ENCODE measurements around the gene MTRR.

The MTRR gene

GRCh38 chr5:7856855-7857254 lies 12.1 kb upstream of the MTRR start:
- DNase-seq (ENCODE audit: low read depth in 1 of 2, low spot score in 1 of 2): no peak

GRCh38 chr5:7857361-7857760 lies 11.6 kb upstream of the MTRR start:
- no peak for DNase-seq (ENCODE audit: low read depth in 1 of 2, low spot score in 1 of 2)

DNA sequence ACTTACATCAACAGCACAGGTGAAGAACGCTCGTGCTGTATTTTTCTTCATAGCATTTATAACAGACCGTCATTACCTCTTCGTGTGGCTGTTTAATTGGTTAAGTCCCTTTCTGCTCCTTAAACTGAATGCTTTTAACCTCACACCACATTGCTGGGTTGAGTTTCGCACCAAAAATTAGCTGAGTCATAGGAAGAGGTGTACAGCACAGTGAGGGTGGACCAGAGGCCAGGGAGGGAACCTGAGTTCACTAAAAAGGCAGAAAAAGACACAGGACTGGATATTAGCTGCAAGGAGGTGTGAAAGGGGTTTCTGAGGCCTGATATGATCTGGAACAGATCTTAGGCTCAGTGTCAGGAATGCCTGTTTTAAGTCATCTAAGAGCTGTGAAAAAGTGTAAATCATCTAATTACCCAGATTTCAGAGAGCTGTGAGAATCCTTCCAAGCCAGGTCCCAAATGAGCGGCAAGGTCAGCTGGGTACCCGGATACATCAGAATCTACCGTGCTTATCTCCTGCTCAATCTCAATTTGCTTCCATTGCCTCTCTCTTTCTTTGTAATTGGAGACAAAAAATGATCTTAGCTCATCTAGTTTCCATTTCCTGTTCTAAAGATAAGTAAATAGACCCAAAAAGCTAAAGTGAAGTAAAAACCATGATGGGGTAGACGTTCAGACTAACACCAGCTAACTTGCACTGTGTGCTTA lies 10.9 kb upstream of the MTRR start:
- DNase-seq (ENCODE audit: low read depth in 1 of 2, low spot score in 1 of 2): no peak

DNA sequence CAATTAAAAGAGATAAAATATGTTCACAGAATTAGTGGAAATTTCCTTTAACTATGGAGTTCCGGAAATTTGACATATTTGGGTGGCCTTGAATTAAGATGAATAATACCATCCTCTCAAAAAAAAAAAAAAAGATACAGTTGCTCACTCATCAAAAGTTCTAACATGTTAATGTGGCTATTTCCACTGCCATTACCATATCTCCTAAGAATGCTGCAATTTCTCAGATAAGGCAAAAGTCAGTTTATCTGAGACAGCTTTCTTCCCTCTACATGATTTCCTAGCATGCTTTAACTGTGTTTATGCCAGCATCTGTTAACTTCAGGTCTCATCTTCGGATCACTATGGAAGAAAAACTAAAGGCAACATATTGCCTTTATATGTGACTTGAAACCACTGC lies 2.8 kb upstream of the MTRR start:
- DNase-seq (ENCODE audit: low read depth in 1 of 2, low spot score in 1 of 2): no peak

- no peak for DNase-seq (ENCODE audit: low read depth in 1 of 2, low spot score in 1 of 2)
Measured at GRCh38 chr5:7867260-7867659, 1.7 kb upstream of the MTRR start.

DNA sequence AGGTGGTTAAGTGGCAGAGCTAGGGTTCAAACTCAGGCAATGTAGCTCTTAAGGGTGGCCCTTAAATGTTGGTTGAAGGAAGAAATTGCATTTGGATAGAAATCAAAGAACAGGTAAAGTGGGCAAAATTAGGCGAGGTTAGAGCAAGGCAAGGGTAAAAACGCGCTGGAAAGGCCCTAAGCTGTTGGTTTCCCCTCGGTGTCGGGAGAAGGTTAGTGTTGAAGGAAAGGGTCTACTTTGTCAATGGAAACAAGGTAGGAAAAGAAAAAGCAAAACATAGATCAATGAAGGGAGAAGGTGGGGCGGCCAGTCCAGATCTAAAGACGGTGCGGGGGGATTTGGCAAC lies 548 bp upstream of the MTRR start:
- DNase-seq (ENCODE audit: low read depth in 1 of 2, low spot score in 1 of 2): no peak

DNA sequence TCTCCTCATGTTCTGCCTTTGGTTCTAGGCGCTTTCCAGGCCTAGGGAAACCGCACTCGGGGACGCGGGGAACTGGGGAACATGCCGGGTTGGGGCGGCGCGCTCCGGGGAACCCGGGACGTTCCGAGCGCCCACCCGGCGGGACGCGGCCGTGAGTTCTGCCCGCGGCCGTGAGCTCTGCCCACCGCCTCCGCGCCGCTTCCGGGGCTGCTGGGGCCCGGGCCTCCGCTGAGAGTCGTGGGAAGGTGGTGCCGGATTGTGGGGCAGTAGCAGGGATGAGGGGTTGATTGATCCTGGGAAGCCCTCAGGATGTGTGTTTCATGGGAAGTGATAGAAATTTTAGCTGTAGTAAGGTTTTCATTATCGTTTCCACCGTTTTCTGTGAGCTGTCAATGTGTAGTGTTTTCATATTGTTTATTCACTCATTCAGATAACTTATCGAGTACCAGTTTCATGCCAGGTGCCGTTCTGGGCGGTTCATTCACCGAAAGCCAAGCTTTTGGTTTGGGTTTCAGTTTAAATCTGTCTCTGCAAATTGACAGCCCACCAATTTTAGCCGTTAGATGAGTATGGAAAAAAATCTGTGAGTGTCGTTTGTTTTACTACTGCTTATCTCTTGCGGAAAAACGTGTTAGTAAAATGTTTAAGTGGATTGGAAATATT lies 657 bp downstream of the MTRR start:
- DNase-seq (ENCODE audit: low read depth in 1 of 2, low spot score in 1 of 2): no peak

- DNase-seq (ENCODE audit: low read depth in 1 of 2, low spot score in 1 of 2): no peak
Measured at GRCh38 chr5:7871653-7872052, 2.7 kb downstream of the MTRR start.

GRCh38 chr5:7872517-7873130 lies 3.7 kb downstream of the MTRR start:
- DNase-seq (ENCODE audit: low read depth in 1 of 2, low spot score in 1 of 2): no peak

DNA sequence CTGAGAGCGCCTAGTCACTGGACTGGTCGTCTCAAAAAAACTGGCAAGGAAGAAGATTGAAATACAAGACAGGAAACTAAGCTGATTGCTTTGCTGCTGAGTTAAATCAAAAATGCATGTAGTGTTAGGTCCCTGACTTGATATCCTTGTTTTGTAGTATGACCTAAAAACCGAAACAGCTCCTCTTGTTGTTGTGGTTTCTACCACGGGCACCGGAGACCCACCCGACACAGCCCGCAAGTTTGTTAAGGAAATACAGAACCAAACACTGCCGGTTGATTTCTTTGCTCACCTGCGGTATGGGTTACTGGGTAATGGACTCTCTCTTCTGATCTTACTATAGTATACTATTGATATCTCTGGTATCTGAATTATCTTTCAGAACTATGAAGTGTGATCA lies 4.3 kb downstream of the MTRR start:
- DNase-seq (ENCODE audit: low read depth in 1 of 2, low spot score in 1 of 2): no peak

GRCh38 chr5:7874639-7875038 lies 5.7 kb downstream of the MTRR start:
- DNase-seq (ENCODE audit: low read depth in 1 of 2, low spot score in 1 of 2): no peak

- DNase-seq (ENCODE audit: low read depth in 1 of 2, low spot score in 1 of 2): no peak
Measured at GRCh38 chr5:7875151-7875550, 6.2 kb downstream of the MTRR start.

- DNase-seq (ENCODE audit: low read depth in 1 of 2, low spot score in 1 of 2): no peak
Measured at GRCh38 chr5:7876867-7877266, 7.9 kb downstream of the MTRR start.

- no peak for DNase-seq (ENCODE audit: low read depth in 1 of 2, low spot score in 1 of 2)
Measured at GRCh38 chr5:7877851-7878250, 8.9 kb downstream of the MTRR start.

DNA sequence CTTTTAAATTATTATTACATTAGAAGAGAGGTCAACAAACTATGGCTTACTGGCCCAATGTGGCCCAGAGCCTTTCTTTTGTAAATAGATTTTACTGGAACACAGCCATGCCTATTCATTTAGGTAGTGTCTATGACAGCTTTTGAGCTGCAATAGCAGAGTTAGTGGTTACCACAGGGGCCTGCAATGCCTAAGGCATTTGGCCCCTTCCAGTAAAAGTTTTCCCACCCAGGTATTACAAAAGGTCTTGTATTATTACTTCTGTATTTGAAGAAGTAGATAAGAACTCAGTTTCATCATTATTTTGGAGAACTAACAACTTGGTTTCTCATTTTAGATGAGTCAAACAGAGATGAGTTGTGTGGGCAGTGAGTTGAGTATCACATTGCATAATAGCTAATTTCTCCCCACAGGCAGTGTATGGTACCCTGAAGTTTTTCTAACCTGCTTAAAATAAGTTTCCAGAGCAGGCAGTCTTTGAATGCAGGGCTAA lies 9.5 kb downstream of the MTRR start:
- DNase-seq (ENCODE audit: low read depth in 1 of 2, low spot score in 1 of 2): no peak

DNA sequence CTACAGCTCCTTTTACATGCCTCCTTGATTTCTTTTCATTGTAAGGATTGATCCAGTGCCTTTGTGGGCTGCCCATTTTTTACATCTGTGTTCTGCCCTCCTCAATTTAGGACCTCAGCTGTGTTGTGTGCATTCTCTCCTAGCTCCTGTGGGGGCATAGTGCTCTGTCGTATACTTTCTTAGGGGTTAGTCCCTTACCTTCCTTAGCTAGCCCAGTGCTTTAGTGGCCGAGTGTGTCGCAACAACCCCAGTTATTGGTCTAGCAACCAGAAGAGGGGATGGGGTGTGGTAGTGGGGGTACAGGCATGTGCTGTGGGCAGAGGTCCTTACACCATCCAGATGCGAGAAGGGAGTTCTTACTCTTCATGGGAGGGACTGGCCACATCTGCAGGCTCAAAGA lies 12.1 kb downstream of the MTRR start:
- no peak for DNase-seq (ENCODE audit: low read depth in 1 of 2, low spot score in 1 of 2)

- no peak for DNase-seq (ENCODE audit: low read depth in 1 of 2, low spot score in 1 of 2)
Measured at GRCh38 chr5:7881816-7882215, 12.9 kb downstream of the MTRR start.

DNA sequence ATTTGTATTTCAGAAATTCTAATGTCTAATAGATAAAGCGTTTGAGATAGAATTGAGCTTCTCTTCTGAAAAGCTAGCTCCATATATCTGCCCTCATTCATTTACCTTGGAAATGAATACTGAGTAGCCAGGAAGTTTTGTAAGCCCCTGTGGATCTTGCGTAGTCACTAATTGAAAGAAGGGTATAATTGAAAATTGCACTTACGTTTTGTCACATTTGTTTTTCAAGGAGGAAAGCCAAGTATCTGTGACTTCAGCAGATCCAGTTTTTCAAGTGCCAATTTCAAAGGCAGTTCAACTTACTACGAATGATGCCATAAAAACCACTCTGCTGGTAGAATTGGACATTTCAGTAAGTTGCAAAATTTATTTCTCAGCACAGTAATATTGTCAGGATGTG lies 14.0 kb downstream of the MTRR start:
- no peak for DNase-seq (ENCODE audit: low read depth in 1 of 2, low spot score in 1 of 2)

GRCh38 chr5:7884491-7885267 lies 15.7 kb downstream of the MTRR start:
- DNase-seq (ENCODE audit: low read depth in 1 of 2, low spot score in 1 of 2): no peak

DNA sequence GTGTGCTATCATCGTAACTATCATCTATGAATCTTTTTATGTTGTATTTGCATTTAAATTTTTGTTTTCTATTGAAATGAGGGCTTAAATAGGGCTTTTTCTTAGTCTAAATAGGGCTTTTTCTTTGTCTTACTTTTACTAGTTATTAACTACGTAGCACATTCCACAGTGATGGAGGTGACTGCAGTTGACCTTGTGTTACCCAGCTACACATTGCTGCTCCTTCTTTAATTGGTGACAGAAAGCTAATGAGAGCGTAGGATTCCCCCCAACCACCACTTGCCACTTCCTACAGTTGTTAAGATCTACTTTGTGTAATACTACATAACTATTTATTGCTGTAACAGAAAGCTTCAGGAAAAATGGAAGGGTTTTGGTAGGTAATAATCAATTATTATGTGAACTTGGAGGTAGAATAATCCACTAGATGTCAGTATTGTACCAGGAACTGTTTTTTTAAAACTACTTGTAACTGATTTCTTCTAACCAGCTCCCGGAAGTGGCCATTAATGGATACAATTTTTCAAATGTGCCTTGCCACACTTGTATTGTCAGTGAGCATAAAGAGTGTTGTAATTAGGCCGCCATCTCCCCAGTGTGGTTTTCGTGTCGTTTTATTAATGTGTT lies 18.0 kb downstream of the MTRR start:
- DNase-seq (ENCODE audit: low read depth in 1 of 2, low spot score in 1 of 2): no peak

- DNase-seq (ENCODE audit: low read depth in 1 of 2, low spot score in 1 of 2): no peak
Measured at GRCh38 chr5:7888901-7889300, 20.0 kb downstream of the MTRR start.

Measured in activated T-helper 1 cell treated with anti-CD3 and anti-CD28 coated beads, Interleukin-2, amount 50 U/mL, for 16 hours (primary cell).